22Rv1 (cell line): ENCODE measurements around the gene GPR108.

Experiments used
- H3K27ac ChIP-seq: fragments of 450-650 bp; 2 replicates; pipeline ENCODE4 v1.5.1; 2017
- CTCF ChIP-seq: fragments of 450-650 bp; IDR thresholded peaks from 2 replicates; pipeline ENCODE4 v1.5.1; 2017; ENCODE audit warnings: mild to moderate bottlenecking
- ZFX ChIP-seq: fragments of 450-650 bp; IDR thresholded peaks from 2 replicates; pipeline ENCODE4 v1.6.1; 2017; ENCODE audit warnings: antibody characterized with exemption, borderline replicate concordance

GPR108 gene

GRCh38 chr19:6725513-6726231, 11.7 kb downstream of the GPR108 start:
- no peak overlapping the region for H3K27ac ChIP-seq
- TF ChIP-seq CTCF (no peak), ZFX (no peak)

- TF ChIP-seq CTCF (no peak), ZFX (no peak)
- no peak overlapping the region for H3K27ac ChIP-seq
These were observed 12.5 kb downstream of the GPR108 start for GRCh38 chr19:6724631-6725492.

GRCh38 chr19:6723738-6724137, 13.6 kb downstream of the GPR108 start:
- no peak for TF ChIP-seq ZFX
- no peak for TF ChIP-seq CTCF
- no peak overlapping the region for H3K27ac ChIP-seq

- H3K27ac ChIP-seq = no peak overlapping the region
- TF ChIP-seq CTCF = no peak
- no peak for TF ChIP-seq ZFX
These were observed 14.2 kb downstream of the GPR108 start for GRCh38 chr19:6723108-6723618.

GRCh38 chr19:6721773-6722172, 15.6 kb downstream of the GPR108 start:
- H3K27ac ChIP-seq = no peak overlapping the region
- no peak for TF ChIP-seq ZFX
- no peak for TF ChIP-seq CTCF

- H3K27ac ChIP-seq = no peak overlapping the region
- TF ChIP-seq CTCF = no peak
- TF ChIP-seq ZFX = no peak
These were observed 16.3 kb downstream of the GPR108 start for GRCh38 chr19:6721138-6721474.
